NCI-H2196 treated with DMSO at 0.1 percent for 48 hours (cell line): ENCODE data around the gene BLVRA.

ENCODE experiments used
- DNase-seq: peaks from one replicate; lab custom pipeline; 2025; ENCODE audit not compliant: unreplicated experiment; lab: John Stamatoyannopoulos, UW

BLVRA gene

DNA sequence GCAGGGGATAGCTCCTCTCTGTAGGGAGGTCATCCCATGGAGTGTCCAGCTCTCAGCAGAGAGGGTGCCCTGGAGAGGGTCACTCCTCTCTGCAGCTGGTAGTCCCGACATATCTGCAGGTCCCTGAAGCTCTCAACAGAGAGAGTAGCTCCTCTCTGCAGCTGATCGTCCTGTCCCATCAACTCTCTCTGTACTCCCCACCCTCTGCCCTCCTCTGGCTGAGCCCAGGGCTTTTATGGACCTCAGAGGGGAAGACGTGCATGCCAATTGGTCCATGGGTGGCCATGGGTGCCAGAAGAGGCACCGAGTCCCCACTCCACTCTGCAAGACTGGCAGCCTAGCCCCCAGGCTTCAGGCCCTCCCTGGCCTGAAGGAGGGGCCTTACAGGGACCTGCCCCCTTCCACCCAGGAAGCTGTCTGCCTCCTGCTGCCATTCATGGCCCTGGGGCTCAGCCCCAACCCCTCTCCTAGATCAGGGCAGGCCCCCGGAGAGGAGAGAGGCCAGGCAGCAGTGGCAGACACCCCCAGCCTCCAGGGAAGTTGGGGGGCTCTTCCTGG is 9.0 kb upstream of the BLVRA start:
- no peak for DNase-seq

DNA sequence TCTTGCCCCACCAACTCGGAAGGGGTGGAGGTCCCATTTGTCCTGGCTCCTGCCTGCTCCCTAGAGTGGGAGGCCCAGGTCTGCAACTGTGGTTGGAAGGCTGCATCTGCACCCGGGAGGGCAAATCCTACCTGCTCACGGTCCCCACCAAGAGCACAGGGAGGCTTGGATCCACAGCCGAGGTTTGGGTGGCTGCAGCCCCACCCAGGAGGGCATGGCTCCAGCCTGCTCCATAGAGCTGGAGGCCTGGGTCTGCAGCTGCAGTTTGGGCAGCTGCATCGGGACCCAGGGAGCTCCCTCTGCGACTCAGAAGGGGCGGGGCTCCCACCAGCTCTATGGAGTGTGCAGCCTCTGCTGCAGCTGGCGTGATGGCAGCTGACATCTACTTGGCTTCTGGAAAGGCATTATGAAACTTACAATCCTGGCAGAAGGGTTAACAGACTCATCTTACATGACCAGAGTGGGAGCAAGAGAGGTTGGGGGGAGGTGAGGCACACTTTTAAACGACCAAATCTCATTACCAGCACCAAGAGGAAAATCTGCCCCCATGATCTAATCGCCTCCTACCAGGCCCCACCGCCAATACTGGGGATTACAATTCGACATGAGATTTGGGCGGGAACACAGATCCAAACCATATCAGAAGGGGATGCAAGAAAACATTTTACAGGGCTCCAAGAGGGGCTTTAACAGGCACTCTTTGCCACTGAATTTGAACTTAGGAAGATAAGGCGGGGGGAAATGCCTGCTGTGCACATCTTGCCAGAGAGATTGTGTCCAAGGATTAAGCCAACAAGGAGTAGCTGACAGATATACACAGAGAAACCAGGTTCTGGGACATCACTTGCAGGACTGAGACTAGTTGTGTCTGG is 8.2 kb upstream of the BLVRA start:
- DNase-seq, result no peak

DNA sequence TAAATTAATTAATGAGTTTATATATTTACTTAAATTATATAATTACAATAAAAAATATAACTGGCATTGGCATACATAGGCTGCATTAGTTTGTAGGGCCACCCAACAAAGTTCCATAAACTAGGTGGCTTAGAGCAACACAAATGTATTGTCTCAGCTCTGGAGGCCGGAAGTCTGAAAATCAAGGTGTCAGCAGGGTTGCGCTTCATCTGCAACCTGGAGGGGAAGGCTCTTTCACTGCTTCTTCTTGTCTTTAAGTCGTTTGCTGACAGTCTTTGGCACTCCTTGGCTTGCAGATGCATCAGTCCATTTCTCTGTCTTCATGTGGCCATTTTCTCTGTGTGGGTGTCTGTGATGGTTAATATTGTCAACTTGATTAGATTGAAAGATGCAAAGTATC is 6.1 kb upstream of the BLVRA start:
- no peak for DNase-seq

DNA sequence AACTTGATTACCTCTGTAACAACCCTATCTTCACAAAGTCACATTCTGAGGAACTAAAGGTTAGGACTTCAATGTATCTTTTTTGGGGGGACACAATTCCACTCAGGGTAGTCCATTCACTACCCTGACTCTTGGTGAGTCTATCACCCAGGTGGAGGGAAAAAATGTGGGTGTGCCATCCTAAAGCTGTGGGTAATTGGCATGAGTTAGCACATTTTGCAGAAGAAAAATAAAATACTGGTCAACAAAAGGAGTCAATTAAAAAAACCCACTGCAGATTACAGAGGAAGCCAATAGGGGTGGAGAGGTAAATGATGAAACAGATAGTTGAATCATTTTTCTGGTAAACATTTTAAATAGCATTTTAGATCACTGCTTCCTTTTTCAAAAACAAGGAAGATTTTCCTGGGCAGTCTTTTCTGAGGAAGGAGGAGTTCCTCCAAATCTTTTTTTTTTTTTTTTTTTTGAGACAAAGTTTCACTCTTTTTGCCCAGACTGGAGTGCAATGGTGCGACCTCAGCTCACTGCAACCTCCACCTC is 5.1 kb upstream of the BLVRA start:
- no peak for DNase-seq

DNA sequence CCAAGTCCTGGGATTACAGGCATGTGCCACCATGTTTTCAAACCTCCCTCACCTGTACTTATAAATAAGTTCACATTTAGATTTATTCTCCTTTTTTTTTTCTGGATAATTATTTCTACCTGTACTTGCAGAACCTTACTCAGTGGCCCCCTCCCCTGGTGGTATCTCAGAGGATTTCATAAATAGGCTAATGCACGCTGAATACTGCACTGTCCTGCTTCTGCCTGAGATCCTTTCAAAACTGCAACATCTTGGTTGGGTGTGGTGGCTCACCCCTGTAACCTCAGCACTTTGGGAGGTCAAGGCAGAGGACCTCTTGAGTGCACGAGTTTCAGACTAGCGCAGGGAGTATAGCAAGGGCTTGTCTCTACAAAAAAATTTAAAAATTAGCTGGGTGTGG is 4.6 kb upstream of the BLVRA start:
- no peak for DNase-seq

DNA sequence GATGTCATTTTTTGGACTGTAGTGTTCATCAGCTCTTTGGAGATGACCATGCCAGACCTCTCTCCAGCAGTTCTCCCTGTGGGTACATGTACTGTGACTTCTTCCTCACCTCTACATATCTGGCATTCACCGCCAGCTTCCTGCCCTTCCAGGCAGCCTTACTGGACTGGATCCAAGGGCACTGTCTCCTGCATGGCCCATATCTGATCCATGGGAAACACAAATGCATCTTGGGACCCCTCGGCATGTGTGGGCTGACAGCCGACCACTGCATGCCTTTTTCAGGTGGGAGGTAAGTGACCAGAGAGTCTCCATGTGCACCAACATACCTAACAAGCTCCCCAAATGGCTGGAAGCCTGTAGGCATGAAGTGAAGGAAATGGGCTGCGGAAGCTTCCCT is 3.9 kb upstream of the BLVRA start:
- DNase-seq, result no peak

DNA sequence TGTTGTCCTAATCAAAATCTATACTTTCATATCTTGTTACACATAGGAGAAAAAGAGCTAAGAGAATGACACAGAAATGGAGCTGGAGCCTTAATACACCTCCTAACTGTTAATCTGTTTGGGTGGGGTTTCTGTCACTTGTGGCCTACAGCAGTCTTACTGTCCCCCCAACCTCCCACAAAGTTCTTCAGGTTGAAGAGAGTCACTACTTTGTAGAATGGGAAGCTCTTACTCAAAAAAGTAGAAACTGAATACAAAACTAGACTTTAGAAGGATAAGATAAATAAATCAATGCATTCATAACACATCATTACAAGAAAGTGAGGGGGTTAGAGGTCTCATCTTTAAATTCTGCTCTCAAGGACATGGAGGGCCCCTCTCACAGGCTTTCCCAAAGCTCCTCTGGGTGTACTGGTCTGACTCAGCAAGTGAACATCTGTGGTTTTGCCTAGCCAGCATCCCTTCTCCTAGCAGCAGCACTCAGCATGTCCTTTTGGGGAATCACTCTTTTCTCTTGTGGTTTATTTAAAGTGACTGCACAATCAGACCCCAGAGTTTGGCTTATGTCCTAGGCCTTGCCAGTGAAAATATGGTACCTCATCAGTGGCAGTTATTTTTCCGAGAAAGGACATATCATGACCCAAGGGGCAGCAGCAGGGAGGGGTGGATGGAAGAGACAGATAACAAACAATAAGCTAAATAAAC is 2.0 kb upstream of the BLVRA start:
- DNase-seq, result no peak

DNA sequence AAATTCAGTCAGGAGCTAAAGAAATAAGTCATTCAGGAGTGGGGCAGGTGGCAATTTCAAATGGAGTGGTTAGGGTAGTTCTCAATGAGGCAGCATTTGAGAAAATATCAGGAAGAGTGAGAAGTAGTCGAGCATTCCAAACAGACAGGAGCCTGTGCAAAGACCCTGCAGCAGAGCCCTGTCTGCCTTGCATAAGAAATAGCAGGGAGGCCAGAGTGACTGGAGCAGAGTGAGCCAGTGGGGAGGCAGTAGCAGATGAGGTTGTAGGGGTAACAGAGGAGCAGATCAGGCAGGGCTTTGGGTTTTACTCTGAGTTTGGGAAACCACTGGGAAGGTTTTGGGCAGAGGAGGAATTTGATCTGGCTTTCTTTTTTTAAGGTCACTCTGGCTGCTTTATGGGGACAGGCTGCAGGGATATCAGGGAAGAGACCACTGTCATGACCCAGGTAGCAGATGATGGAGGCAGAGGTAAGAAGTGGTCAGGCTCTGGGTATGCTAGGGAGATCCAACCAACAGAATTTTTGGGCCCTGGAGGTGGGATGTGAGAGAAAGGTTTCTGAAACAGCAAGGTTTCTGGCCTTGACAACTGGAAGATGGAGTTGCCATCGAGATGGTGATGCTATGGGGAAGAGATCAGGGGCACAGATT is 1.3 kb upstream of the BLVRA start:
- DNase-seq, result no peak

DNA sequence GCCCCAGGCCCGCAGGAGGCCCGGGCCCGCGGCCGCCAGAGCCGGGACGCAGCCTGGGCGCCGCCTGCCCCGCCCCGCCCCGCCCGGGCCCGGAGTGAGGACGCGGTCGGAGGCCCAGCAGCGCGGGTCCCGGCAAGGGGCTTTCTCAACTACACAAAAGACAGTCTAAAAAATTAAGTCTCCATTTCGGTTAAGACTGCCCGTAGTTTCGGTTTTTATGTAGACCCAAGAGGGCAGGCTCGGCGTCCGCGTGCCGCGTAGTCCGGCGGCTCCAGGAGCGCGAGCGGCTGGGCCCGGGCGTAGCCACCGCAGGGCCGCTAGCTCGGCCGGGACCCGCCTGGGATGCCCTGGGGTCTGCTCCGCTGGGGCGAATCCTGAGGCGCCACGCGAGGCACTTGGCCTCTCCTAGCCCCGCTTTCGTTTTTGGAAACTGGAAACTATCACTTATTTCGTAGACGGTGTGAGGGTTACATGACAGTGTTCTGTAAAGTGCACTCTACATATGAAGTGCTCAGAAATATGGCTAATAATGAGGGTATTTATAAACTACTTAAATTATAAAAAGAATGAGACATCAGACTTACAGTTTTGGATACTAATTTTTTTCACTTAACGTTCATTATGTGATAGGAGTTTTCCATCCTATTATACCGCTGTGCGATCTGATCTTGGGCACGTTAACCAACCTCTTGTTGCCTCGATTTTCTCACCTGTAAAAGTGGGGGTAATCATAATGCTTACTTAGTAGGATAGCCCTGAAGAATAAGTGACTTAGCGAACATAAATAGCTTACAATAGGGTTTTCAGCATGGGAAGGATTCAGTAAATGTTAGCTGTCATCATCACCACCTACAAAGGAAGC is 573 bp downstream of the BLVRA start:
- DNase-seq, result no peak

DNA sequence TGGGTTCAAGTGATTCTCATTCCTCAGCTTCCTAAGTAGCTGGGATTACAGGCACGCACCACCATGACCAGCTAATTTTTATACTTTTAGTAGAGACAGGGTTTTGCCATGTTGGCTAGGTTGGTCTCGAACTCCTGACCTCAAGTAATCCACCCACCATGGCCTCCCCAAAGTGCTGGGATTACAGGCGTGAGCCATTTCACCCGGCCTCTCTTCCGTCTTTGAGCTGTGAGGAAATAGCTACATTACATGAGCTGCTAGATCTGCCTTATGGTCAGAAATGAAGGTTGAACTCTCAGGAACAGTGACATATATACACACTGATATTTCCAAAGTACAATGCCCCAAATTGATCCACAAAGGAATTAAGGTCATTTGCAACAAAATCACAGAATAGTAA is 2.4 kb downstream of the BLVRA start:
- no peak for DNase-seq

DNA sequence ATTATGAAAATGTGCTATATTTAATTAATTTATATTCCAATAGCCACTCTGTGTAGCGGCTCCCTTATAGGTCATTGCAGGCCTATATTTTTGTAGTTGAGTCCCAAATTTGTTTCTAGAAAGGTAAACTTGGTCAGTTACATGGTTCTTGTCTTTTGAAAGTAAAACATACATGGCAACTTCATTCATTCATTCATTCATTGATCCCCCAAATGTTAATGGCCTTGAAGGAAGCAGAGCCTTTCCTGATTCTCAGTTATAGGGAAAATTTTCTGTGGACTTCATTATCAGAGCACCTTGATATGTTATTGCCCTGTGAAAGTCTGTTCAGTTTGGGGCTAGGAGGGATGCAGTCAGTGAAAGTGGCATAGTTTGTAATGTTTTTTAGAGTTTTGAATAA is 2.9 kb downstream of the BLVRA start:
- DNase-seq, result no peak

DNA sequence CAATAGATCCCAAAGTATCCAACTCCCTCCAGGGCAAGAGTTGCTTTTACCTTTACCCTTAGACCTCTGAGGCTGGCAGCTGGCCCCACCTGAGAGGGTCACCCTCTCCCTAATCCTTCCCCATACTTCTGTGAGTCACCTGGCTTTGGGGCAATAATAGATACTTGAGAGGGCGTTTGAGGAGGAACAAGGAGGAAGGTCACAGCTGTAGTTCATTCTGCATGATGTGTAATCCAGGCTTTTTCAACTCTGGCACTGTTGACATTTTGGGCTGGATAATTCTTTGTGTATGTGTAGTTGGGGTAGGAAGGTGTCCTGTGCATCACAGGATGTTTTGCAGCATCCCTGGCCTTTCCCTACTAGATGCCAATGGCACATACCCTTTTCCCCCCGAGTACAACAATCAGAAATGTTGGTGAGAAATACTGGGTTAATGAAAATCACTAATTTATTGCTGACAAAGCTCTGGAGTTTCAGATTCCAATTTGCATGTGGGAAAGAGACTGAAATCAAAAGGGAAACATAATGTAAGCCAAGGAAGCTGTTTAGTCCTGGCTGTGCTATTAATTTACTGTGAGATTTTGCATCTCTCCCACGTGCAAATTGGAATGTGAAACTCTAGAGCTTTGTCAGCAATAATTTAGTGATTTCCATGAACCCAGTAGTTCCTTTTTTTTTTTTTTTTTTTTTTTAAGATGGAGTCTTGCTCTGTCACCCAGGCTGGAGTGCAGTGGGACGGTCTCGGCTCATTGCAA is 3.6 kb downstream of the BLVRA start:
- DNase-seq, result no peak

DNA sequence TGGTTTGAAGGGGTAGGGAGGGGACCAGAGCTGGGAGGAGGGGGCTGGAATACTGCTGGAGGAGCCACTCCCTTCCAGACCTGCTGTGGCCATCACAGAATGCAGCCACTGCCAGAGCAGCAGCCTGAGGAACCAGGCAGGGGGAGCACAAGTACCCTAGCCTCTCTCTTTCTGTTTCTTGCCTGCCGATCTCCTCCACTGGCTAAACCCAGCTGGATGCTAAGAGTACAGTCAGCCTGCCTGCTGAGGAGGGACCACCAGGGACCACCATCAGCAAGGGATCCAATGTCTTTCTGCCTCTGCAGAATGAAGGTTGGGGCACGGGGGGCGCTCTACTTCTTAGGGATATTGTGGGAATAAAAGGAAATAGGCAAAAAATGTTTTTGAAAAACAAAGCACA is 4.7 kb downstream of the BLVRA start:
- no peak for DNase-seq

DNA sequence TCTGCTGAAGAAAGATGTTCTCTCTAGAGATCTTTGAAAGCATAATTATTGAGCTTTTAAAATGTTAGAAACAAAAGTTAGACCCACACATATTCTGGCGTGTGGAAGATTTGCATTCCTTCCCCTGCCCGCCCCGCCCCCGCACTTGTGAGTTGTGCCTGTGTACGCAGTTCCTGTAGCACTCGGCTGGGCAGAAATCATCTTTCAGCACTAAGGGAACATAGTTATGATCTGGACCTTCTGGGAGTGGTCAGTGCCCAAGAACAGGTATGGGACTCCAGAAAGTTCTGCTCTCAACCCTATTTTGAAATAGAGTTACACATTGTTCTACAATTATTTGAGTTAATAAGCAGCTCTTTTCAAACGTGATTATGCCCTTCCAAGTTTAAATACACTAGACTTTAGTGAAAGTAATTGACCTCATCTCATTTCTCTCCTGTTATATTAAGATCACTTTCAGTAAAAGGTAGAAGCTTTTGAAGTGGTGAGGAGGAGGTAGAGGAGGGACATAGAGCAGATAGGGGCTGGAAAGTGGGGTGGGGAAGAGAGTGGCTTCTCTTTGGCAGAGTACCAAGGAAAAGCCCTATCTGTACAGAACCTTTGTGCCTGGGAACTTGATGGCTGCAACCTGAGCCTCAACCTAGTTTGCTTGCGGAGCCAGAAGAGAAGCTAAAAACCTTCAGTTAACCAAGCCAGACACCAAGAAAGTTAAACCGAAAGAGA is 5.7 kb downstream of the BLVRA start:
- DNase-seq, result no peak

DNA sequence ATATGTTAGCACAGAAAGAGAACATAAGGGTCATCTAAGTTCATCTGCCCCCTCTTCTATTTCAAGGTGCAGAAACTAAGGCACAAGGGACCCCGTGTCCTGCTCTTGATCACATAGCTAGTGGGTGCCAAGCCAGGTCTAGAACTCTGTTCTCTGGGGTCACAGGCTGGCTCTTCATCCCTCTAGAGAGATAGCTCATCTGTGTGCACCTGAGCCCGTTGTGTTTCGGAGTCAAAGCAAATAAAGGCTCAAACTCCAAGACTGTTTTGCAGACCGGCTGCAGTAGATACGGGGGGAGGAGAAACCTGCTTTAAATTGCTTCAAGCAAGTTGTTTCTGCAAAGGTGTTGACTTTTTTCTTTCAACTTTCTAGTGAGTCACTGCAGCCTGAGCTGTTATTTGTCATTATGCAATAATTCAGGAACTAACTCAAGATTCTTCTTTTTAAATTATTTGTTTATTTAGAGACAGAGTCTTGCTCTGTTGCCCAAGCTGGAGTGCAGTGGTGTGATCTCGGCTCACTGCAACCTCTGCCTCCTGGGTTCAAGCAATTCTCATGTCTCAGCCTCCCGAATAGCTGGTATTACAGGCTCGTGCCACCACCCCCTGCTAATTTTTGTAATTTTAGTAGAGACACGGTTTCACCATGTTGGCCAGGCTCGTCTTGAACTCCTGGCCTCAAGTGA is 6.5 kb downstream of the BLVRA start:
- no peak for DNase-seq

DNA sequence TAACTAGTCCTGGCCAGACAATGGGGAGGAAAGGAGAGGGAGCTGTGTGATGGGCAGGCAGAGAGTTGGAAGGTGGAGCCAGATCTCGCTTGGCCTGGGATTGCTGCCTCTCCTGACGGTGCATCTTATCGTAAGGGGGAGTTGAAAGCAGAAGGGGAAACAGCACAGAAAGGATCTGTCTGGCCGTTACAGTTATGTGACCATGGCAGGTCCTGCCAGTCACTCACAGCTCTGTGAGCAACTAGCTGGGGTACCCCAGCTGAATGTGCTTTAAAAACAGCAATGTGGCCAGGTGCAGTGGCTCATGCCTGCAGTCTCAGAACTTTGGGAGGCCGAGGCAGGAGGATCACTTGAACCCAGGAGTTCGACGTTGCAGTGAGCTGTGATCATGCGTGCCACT is 8.1 kb downstream of the BLVRA start:
- DNase-seq, result no peak

DNA sequence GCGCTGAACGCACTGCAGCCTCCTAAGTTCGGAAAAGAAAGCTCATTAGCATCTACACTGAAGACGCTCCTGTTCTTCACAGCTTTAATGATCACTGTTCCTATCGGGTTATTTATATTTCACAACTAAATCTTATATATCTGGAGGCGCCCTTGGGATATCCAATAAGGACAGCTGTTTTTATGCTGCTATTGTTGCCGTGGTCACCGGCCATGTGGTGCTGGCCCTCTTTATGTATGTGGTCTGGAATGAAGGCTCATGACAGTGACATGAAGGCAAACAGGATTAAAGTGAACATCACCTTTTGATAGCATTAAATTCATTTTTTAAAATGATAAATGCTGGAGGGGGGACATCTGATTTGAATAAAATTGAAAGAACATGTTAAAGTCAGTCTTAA is 8.8 kb downstream of the BLVRA start:
- DNase-seq, result no peak

DNA sequence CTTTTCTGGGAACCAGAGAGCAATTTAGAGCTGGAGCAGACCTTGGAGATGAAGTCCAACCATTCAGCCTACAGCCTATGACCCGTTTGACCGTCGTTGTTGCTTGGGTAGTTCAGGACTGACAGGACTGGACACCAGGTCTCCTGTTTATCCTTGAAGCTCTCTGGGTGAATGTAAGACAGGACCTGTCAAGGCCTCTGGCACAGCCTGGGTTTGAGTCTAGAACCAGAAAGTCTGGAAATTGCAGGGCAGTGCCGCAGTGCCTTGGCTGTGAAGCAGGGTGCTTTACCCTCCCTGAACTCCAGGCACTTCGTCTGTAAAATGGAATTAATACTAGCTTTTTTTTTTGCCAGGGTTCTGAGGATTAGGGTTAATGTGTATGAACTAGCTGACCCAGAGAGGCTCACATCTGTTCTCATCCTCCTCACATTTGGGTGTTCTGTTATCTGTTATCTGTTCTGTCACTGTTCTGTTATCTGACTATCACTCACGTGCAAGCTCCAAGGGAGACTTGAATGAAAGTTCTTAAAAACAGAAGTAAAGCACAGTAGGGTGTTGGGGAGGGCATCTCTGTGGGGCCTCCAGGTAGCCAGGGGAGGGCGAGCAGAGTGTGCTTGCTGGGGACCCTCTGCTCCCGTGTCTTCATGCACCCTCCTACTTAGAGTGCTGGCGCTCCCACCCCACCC is 9.9 kb downstream of the BLVRA start:
- DNase-seq, result no peak
